PC-3 (cell line): ENCODE results near the gene KLHL14. TPM values are rescaled to one million over a fixed set of nuclear protein-coding genes. Genes with fewer than 3 reads are reported as not detected.

Experiments
- ATAC-seq: fragments of 200-7000 bp; cut with Tn5 transposase; 2 replicates; pipeline ENCODE4 v1.9.1; 2020; ENCODE audit warnings: mild to moderate bottlenecking, moderate library complexity
- BruUV-seq: library from RNA; stranded (reverse); fragments of 400-500 nt; replicated peaks from 2 replicates; lab custom pipeline; 2021; lab: Mats Ljungman, UMichigan
- CTCF ChIA-PET: fragments of 300-600 bp; sonication (Branson Sonifier 250); formaldehyde crosslinking; loops from one replicate; lab custom pipeline; 2022; ENCODE audit warnings: antibody characterized with exemption; lab: Charles Lee
- POLR2A ChIA-PET: fragments of 300-600 bp; sonication (Branson Sonifier 250); formaldehyde crosslinking; loops from one replicate; lab custom pipeline; 2022; ENCODE audit warnings: antibody characterized with exemption; ENCODE audit not compliant: unreplicated experiment; lab: Charles Lee
- DNase-seq: peaks from one replicate; pipeline ENCODE4 v3.0.0-alpha.2; 2015
- H2AFZ ChIP-seq: fragments of 300-600 bp; sonication (generic); 2 replicates; pipeline ENCODE4 v1.6.0; 2016; ENCODE audit warnings: antibody characterized with exemption, low read length
- H3F3A ChIP-seq: fragments of 300-600 bp; sonication (generic); one replicate; pipeline ENCODE4 v1.6.0; 2017; ENCODE audit warnings: antibody characterized with exemption, low read length, control low read depth, mild to moderate bottlenecking; ENCODE audit not compliant: unreplicated experiment
- H3K27ac ChIP-seq: fragments of 300-600 bp; sonication (generic); 2 replicates; pipeline ENCODE4 v1.5.1; 2016; ENCODE audit warnings: mild to moderate bottlenecking, low read length
- H3K27me3 ChIP-seq: fragments of 300-600 bp; sonication (generic); 2 replicates; pipeline ENCODE4 v1.6.1; 2016; ENCODE audit warnings: low read length, mixed read lengths
- H3K36me3 ChIP-seq: fragments of 300-600 bp; sonication (generic); 2 replicates; pipeline ENCODE4 v1.6.1; 2016; ENCODE audit warnings: low read depth, mixed run types, low read length, mixed read lengths
- H3K4me1 ChIP-seq: fragments of 300-600 bp; sonication (generic); 2 replicates; pipeline ENCODE4 v1.5.1; 2016; ENCODE audit warnings: low read length; ENCODE audit not compliant: insufficient read depth
- H3K4me2 ChIP-seq: fragments of 300-600 bp; sonication (generic); 2 replicates; pipeline ENCODE4 v1.6.0; 2016; ENCODE audit warnings: low read length
- H3K4me3 ChIP-seq: fragments of 300-600 bp; sonication (generic); 2 replicates; pipeline ENCODE4 v1.5.1; 2016; ENCODE audit warnings: mild to moderate bottlenecking, low read length, mixed read lengths
- H3K79me2 ChIP-seq: fragments of 300-600 bp; sonication (generic); 2 replicates; pipeline ENCODE4 v1.6.1; 2017; ENCODE audit warnings: low read length, mixed read lengths
- H3K9ac ChIP-seq: fragments of 300-600 bp; sonication (generic); 2 replicates; pipeline ENCODE4 v1.6.0; 2016; ENCODE audit warnings: mild to moderate bottlenecking, low read length
- H3K9me2 ChIP-seq: fragments of 300-600 bp; sonication (generic); replicated peaks from 2 replicates; pipeline ENCODE4 v1.6.1; 2016; ENCODE audit warnings: mixed run types, low read length, mixed read lengths
- H3K9me3 ChIP-seq: fragments of 300-600 bp; sonication (generic); 2 replicates; pipeline ENCODE4 v1.6.1; 2016; ENCODE audit warnings: low read length, mixed read lengths
- H4K20me1 ChIP-seq: fragments of 300-600 bp; sonication (generic); 2 replicates; pipeline ENCODE4 v1.6.1; 2016; ENCODE audit warnings: low read length, mixed read lengths
- EZH2 ChIP-seq: fragments of 300-600 bp; sonication (generic); IDR thresholded peaks from one replicate; pipeline ENCODE4 v1.6.1; 2017; ENCODE audit warnings: antibody characterized with exemption, mild to moderate bottlenecking, low read length; ENCODE audit not compliant: unreplicated experiment
- EZH2phosphoT487 ChIP-seq: fragments of 300-600 bp; sonication (generic); IDR thresholded peaks from 2 replicates; pipeline ENCODE4 v1.6.1; 2018; ENCODE audit warnings: mild to moderate bottlenecking, antibody characterized with exemption, low read length, borderline replicate concordance
- intact Hi-C: fragments of 100-400 bp; cut with micrococcal nuclease; formaldehyde crosslinking; loops from 2 replicates; pipeline ENCODE4 v1.9.0; 2023
- total RNA-seq: library from RNA; depleted of rRNA; stranded (reverse); fragments of >200 nt; gene quantifications from 2 replicates; pipeline ENCODE4 v1.2.3, GENCODE V29; 2014
- TF ChIP-seq, protein P1 (sequence below): fragments of 300-600 bp; sonication (generic); conservative IDR thresholded peaks from 2 replicates; pipeline ENCODE4 v1.5.1; 2017; ENCODE audit warnings: antibody characterized with exemption, low read depth, mild to moderate bottlenecking, low read length

Gene KLHL14
- total RNA-seq, 1 experiment from 2014 or later, result not detected

DNA sequence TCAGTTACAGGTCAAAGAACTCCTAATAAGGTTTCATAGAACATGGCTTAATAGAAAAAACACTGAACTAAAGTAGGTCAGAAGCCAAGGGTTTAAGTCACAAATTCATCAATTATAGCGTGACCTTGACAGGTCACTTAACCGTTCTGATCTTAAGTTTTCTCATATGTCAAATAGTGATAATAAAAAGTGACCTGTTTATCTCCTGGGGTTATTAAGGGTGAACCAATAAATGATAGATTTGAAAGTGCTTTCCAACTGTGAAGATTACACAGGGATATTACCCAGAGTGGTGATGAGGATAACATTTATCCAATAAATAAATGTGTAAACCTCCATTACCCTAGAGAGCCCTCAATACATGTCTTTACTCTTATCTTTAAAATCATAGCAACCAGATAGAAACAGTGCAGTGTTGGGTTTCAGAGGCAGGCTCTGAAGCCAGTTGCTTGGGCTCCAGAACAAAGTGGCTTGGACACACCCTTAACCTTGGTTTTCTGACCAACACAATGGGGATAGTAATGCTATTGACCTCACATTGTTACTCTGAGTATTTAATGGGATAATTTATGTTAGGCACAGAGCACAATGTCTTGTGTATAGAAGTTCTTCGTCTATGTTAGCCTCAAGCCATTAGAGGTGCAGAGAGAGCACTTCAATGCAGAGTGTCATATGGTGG, 48.6 kb downstream of the KLHL14 start:
- ATAC-seq (no peak), DNase-seq (no peak)
- H3K79me2 ChIP-seq, result no peaks in the 10 kb centered on the region
- H3K9me2 ChIP-seq, result no peaks in the 10 kb centered on the region
- H3K9me3 ChIP-seq, result no peaks in the 10 kb centered on the region
- H3K9ac ChIP-seq, result no peak overlapping the region
- BruUV-seq, result no TSS peak
- no peak overlapping the region for H3K4me2 ChIP-seq
- no peak overlapping the region for H3K27ac ChIP-seq
- H2AFZ ChIP-seq, result no peak overlapping the region
- intact Hi-C loops, result no loop called here
- TF ChIP-seq, protein P1, sequence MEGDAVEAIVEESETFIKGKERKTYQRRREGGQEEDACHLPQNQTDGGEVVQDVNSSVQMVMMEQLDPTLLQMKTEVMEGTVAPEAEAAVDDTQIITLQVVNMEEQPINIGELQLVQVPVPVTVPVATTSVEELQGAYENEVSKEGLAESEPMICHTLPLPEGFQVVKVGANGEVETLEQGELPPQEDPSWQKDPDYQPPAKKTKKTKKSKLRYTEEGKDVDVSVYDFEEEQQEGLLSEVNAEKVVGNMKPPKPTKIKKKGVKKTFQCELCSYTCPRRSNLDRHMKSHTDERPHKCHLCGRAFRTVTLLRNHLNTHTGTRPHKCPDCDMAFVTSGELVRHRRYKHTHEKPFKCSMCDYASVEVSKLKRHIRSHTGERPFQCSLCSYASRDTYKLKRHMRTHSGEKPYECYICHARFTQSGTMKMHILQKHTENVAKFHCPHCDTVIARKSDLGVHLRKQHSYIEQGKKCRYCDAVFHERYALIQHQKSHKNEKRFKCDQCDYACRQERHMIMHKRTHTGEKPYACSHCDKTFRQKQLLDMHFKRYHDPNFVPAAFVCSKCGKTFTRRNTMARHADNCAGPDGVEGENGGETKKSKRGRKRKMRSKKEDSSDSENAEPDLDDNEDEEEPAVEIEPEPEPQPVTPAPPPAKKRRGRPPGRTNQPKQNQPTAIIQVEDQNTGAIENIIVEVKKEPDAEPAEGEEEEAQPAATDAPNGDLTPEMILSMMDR, result no peak
- no peak for TF ChIP-seq EZH2phosphoT487
- no peak for TF ChIP-seq EZH2
- H3K36me3 ChIP-seq, result no peaks in the 10 kb centered on the region
- no peaks in the 10 kb centered on the region for H4K20me1 ChIP-seq
- no peaks in the 10 kb centered on the region for H3K4me1 ChIP-seq
- H3F3A ChIP-seq, result no peaks in the 10 kb centered on the region
- H3K27me3 ChIP-seq, result no peaks in the 10 kb centered on the region
- POLR2A ChIA-PET, result no interaction called here
- H3K4me3 ChIP-seq, result no peak overlapping the region
- CTCF ChIA-PET, result no interaction called here

DNA sequence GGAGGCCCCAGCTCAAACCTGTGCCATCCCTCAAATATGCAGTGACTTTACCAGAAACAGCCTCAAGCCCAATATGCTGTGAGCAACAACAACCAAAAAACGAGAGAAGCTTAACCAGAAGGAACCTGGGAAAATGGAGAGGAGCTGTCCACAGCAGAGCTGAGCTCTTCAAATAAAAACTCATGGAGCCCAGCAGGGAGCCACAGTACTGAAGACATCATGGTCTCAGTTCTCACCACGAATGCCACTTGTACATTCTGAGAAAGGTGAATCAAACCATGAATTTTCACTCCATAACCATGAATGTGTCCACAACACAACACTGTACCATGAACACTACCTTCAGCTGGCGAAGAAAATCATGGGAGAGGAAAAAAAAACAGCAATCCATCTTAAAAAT, 50.5 kb downstream of the KLHL14 start:
- ATAC-seq, result no peak
- TF ChIP-seq EZH2, result no peak
- no peaks in the 10 kb centered on the region for H3F3A ChIP-seq
- H3K27ac ChIP-seq, result no peak overlapping the region
- H3K79me2 ChIP-seq, result no peaks in the 10 kb centered on the region
- BruUV-seq, result no TSS peak
- POLR2A ChIA-PET, result no interaction called here
- H4K20me1 ChIP-seq, result no peaks in the 10 kb centered on the region
- H3K9ac ChIP-seq, result no peak overlapping the region
- intact Hi-C loops, result no loop called here
- CTCF ChIA-PET, result no interaction called here
- no peak overlapping the region for H3K4me2 ChIP-seq
- no peaks in the 10 kb centered on the region for H3K9me2 ChIP-seq
- no peak overlapping the region for H3K4me3 ChIP-seq
- H3K27me3 ChIP-seq, result 0 out of 2 replicates have a peak, but pooled peaks cover 4% of the 10 kb centered on the region
- DNase-seq, result no peak
- no peaks in the 10 kb centered on the region for H3K4me1 ChIP-seq
- H2AFZ ChIP-seq, result no peak overlapping the region
- no peaks in the 10 kb centered on the region for H3K36me3 ChIP-seq
- no peaks in the 10 kb centered on the region for H3K9me3 ChIP-seq

DNA sequence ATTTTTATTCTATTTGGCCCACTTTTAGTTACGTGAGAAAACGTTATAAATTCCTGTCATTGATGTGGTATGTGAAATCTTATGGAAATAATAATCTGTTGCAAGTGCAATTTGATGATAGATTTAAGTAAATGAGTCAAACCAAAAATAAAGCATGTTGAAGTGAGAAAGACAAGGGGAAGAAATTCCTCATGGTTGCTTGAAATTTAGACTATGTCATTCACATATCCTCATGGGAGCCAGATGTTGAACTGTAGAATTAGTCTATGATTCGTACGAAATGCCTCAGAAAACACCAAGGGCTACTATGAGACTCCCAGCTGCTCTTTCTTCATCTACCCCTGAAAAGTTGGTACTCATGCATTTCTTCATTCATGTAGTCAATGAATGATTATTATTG, 55.7 kb downstream of the KLHL14 start:
- Histone ChIP-seq H3K79me2 (no peaks in the 10 kb centered on the region), H3K9me3 (no peaks in the 10 kb centered on the region), H4K20me1 (no peaks in the 10 kb centered on the region), H3K27me3 (0 out of 2 replicates have a peak, but pooled peaks cover 4% of the 10 kb centered on the region), H3K4me2 (no peak overlapping the region), H3K9ac (no peak overlapping the region), H2AFZ (no peak overlapping the region), H3K9me2 (no peaks in the 10 kb centered on the region), H3F3A (no peaks in the 10 kb centered on the region), H3K27ac (no peak overlapping the region), H3K4me3 (no peak overlapping the region), H3K36me3 (no peaks in the 10 kb centered on the region), H3K4me1 (no peaks in the 10 kb centered on the region)
- TF ChIP-seq, protein P1, result no peak
- TF ChIP-seq EZH2, result no peak
- TF ChIP-seq EZH2phosphoT487, result no peak
- DNase-seq (no peak), ATAC-seq (no peak)
- no TSS peak for BruUV-seq
- POLR2A ChIA-PET, result no interaction called here
- intact Hi-C loops, result no loop called here
- CTCF ChIA-PET, result no interaction called here
